ENCODE results near the gene LRRC1.

The LRRC1 gene

DNA sequence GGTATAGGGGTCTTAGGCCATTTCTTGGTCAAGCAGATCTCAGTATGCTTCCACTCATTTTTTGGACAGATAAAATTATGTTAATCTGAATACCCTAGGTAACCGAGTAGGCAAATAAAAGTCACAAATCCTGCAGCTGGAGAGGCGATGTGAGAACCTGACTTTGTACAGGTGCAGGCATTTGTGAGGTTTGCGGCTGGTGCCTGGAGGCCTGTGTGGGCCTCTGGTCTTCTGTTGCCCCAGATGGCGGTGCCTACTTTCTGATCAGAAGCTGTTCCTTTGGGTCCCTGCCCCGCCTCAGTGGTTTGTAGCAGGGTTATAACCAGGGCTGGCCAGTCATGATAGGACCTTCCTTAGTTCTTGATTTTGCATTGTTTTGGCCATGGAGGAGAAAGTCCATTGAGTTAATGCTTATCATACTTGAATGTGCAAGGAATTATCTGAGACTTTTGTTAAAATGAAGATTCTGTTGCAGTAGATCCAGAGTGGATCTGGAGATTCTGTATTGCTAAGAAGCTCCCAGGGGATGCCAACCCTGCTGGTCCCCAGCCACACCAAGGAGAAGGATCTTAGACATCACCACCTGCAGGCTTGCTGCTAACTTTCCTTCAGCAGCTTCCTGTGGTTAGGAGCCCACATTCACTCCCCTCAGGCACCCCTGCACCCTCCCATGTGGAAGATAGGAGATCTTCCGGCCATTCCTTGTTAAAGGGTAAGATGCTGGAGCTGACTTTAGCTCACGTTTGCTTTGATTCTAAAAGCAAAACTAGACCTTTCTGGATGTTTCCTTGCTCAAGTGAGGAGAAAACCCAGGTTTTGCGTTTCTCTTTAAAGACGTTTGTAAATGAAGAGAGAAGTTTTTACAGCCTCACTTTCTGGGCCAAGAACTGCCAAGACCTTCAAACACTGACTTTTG, 50.7 kb downstream of the LRRC1 start:
- Mint-ChIP-seq H3K4me1 (no peaks in the 10 kb centered on the region), H3K4me3 (no peak overlapping the region), H3K27ac (no peak overlapping the region), H3K9me3 (no peaks in the 10 kb centered on the region), H3K27me3 (no peaks in the 10 kb centered on the region)
- DNase-seq (no peak), ATAC-seq (no peak)

- no peaks in the 10 kb centered on the region for H3K27me3 Mint-ChIP-seq
- ATAC-seq (no peak), DNase-seq (no peak)
- H3K27ac Mint-ChIP-seq: no peak overlapping the region
- H3K4me3 Mint-ChIP-seq: no peak overlapping the region
- H3K4me1 Mint-ChIP-seq: no peaks in the 10 kb centered on the region
- H3K9me3 Mint-ChIP-seq: no peaks in the 10 kb centered on the region
These were observed 51.4 kb downstream of the LRRC1 start for GRCh38 chr6:53846250-53846649.

DNA sequence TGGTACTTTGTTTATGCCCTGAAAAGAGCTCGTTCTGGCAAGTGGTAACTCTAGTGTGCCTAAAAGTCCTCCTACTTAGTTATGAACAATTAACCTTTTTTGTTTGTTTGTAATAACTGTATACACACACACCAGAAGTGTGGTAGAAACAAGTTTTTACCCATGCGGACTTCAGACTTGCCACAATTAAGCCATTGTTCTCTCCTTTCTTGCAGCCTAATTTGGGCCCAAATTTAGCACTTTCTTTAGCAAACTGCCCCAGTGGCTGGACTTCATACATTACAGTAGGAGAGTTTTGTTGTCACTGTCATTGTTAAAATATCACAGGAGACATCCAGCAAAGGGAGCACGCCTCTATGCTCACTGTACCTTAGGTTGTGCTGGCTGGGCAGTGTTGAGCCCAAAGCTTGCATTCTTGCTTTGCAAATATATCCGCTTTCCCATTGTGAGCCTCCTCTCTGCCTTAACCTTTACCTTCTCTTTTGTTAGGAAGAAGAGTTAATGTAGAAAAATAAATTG, 53.0 kb downstream of the LRRC1 start:
- ATAC-seq: no peak
- Mint-ChIP-seq H3K4me1 (no peaks in the 10 kb centered on the region), H3K9me3 (peaks cover 0 to 4% of the 10 kb centered on the region in 2 donors), H3K27ac (no peak overlapping the region), H3K27me3 (no peaks in the 10 kb centered on the region), H3K4me3 (no peak overlapping the region)
- no peak for DNase-seq

DNA sequence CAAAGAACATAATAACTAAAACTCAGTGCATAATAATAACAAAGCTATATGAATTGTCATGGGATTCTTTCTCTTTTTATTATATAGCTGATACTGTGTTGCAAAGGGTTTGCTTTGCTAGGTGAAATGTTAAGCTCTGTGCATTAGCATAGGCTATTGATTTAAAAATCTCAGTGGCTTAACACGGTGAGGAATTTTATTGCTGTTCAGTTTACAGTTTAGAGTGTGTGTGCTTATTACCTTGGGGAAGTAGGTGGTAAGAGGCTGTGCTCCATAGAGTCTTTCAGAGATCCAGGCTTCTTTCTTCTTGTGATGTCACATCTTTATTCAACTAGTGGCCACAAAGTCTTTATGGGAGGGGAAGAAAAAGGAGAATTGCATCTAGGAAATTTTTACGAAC, 55.7 kb downstream of the LRRC1 start:
- Mint-ChIP-seq H3K4me1 (peaks cover 9% of the 10 kb centered on the region), H3K9me3 (peaks cover 0 to 4% of the 10 kb centered on the region in 2 donors), H3K4me3 (no peak overlapping the region), H3K27ac (peak overlapping the region in 1 of 2 donors; percentile 50), H3K27me3 (no peaks in the 10 kb centered on the region)
- DNase-seq (no peak), ATAC-seq (no peak)

DNA sequence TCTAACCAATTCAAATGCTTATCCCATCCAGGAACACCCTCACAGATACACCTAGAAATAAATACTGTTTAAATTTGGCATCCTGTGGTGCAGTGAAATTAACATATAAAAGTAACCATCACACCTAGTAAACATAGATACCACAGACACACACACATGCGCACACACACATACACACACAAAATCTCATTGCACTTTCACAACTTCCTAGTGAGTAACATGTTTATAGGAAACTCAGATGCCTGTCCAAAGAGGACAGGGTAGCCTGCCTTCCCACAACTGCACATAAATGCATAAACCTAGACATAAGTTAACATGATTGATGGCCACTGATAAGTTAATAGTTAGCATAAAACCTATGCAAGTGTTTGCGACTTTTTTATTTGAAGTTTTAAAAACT, 56.8 kb downstream of the LRRC1 start:
- Mint-ChIP-seq H3K27ac (no peak overlapping the region), H3K4me1 (peaks cover 9% of the 10 kb centered on the region), H3K4me3 (no peak overlapping the region), H3K27me3 (no peaks in the 10 kb centered on the region), H3K9me3 (peaks cover 0 to 4% of the 10 kb centered on the region in 2 donors)
- no peak for DNase-seq
- ATAC-seq: no peak

- peaks cover 0 to 4% of the 10 kb centered on the region in 2 donors for H3K9me3 Mint-ChIP-seq
These were observed 58.0 kb downstream of the LRRC1 start for GRCh38 chr6:53852805-53853204.

DNA sequence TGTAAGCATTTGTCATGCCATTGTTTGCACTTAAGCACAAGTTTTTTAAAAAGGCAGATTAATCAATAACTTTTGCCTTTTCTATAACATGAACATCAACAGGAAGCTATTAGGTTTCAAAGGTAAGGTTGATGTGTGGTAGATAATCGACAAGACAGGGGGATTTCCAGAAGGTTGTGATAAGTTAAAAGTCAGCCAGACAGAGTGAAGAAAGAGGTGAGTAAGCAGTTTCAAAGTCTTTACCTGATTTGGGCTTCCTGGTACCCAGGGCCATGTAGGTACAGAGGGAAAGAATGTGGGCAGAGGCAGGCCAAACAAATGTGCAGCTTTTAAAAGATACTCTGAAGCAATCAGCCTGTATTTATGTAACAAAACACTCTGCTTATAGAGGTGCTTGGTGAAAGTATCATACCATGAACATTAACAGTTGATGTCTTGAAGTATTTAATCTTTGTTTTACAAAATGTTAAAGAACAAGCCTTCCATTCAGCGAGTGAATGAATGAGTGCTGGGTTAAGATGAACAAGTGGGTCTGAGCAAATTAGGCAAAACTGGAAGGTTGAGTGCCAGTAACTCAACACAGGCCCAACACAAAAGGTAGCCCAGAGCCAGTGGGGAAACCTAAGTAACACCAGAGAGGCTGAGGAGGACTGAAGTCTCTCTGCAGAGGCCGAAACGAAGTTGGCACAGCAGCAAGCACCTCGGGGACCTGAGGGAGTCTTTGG, 60.2 kb downstream of the LRRC1 start:
- Mint-ChIP-seq H3K4me1 (peaks cover 9% of the 10 kb centered on the region), H3K27ac (peak overlapping the region in 1 of 2 donors; percentile 5), H3K4me3 (no peak overlapping the region), H3K27me3 (no peaks in the 10 kb centered on the region), H3K9me3 (peaks cover 0 to 4% of the 10 kb centered on the region in 2 donors)
- peak; percentile 70 for ATAC-seq
- DNase-seq: no peak

More at GRCh38 chr6:53852805-53853204, 58.0 kb downstream of the LRRC1 start:
- H3K27ac Mint-ChIP-seq: no peak overlapping the region
- ATAC-seq: no peak
- no peak overlapping the region for H3K4me3 Mint-ChIP-seq
- DNase-seq: no peak
- peaks cover 9% of the 10 kb centered on the region for H3K4me1 Mint-ChIP-seq
- H3K27me3 Mint-ChIP-seq: no peaks in the 10 kb centered on the region

- Mint-ChIP-seq H3K4me1 (peaks cover 9% of the 10 kb centered on the region), H3K4me3 (no peak overlapping the region), H3K9me3 (peaks cover 0 to 4% of the 10 kb centered on the region in 2 donors), H3K27me3 (no peaks in the 10 kb centered on the region), H3K27ac (no peak overlapping the region)
- DNase-seq (no peak), ATAC-seq (no peak)
These were observed 61.1 kb downstream of the LRRC1 start for GRCh38 chr6:53855940-53856339.

DNA sequence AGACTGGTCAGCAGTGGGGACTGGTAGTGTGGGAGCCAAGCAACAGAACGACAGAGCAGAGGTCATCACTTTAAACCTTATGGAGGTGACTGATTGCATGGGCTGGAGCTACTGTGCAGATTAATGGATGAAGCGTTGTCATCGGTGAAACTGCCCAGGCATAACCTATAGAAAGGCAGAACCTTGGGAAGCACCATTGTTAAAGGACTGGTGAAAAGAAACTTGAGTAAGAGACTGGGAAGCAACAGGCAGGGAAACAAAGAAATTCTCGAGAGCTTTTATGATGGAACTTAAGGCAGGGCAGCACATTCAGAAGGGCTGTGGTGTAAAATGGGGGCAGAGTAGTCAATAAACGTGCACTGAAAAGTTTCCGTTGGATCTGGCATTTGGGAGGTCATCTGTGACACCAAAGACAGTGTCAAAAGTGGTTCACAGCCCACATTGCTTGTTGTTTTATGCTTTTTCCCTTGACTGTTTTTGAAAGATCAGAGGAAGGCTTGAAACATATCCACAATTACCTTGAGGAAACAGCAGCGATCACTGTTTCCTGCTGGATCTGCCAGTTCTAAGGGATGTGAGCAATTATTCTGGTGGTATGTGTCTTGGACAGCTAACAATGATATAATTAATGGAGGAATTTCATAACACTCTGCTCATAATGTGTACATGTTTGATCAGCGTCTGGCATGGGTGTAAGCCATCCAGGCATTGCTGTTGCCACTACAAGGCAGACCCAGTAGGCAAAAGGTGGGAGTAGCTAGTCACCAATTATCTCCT, 62.7 kb downstream of the LRRC1 start:
- ATAC-seq (no peak), DNase-seq (no peak)
- Mint-ChIP-seq H3K27me3 (no peaks in the 10 kb centered on the region), H3K9me3 (peaks cover 0 to under 1% of the 10 kb centered on the region in 2 donors), H3K27ac (peak overlapping the region in 1 of 2 donors; percentile 0), H3K4me1 (peaks cover 9% of the 10 kb centered on the region), H3K4me3 (no peak overlapping the region)

- Mint-ChIP-seq H3K9me3 (no peaks in the 10 kb centered on the region), H3K4me3 (no peak overlapping the region), H3K27me3 (no peaks in the 10 kb centered on the region), H3K4me1 (peaks cover 9% of the 10 kb centered on the region), H3K27ac (no peak overlapping the region)
- DNase-seq (no peak), ATAC-seq (no peak)
These were observed 63.4 kb downstream of the LRRC1 start for GRCh38 chr6:53858196-53858595.

- Mint-ChIP-seq H3K4me3 (no peak overlapping the region), H3K4me1 (peaks cover 9% of the 10 kb centered on the region), H3K27me3 (no peaks in the 10 kb centered on the region), H3K9me3 (no peaks in the 10 kb centered on the region), H3K27ac (peak overlapping the region in 1 of 2 donors; percentile 19)
- no peak for ATAC-seq
- DNase-seq: no peak
These were observed 64.1 kb downstream of the LRRC1 start for GRCh38 chr6:53858913-53859312.

GRCh38 chr6:53860511-53860910, 65.7 kb downstream of the LRRC1 start:
- Mint-ChIP-seq H3K4me1 (no peaks in the 10 kb centered on the region), H3K27ac (no peak overlapping the region), H3K27me3 (no peaks in the 10 kb centered on the region), H3K4me3 (no peak overlapping the region), H3K9me3 (no peaks in the 10 kb centered on the region)
- ATAC-seq: no peak
- no peak for DNase-seq

- no peaks in the 10 kb centered on the region for H3K4me1 Mint-ChIP-seq
- ATAC-seq (peak; percentile 48), DNase-seq (no peak)
- no peak overlapping the region for H3K27ac Mint-ChIP-seq
- no peak overlapping the region for H3K4me3 Mint-ChIP-seq
- no peaks in the 10 kb centered on the region for H3K9me3 Mint-ChIP-seq
- no peaks in the 10 kb centered on the region for H3K27me3 Mint-ChIP-seq
These were observed 66.7 kb downstream of the LRRC1 start for GRCh38 chr6:53861518-53861917.

GRCh38 chr6:53862662-53863462, 68.1 kb downstream of the LRRC1 start:
- no peak overlapping the region for H3K27ac Mint-ChIP-seq
- no peaks in the 10 kb centered on the region for H3K9me3 Mint-ChIP-seq
- no peak for DNase-seq
- no peaks in the 10 kb centered on the region for H3K27me3 Mint-ChIP-seq
- H3K4me1 Mint-ChIP-seq: no peaks in the 10 kb centered on the region
- no peak for ATAC-seq
- no peak overlapping the region for H3K4me3 Mint-ChIP-seq

GRCh38 chr6:53864781-53865180, 70.0 kb downstream of the LRRC1 start:
- H3K4me3 Mint-ChIP-seq: no peak overlapping the region
- ATAC-seq: no peak
- no peaks in the 10 kb centered on the region for H3K4me1 Mint-ChIP-seq

More at GRCh38 chr6:53864781-53865180, 70.0 kb downstream of the LRRC1 start:
- Mint-ChIP-seq H3K27ac (no peak overlapping the region), H3K27me3 (no peaks in the 10 kb centered on the region), H3K9me3 (no peaks in the 10 kb centered on the region)
- no peak for DNase-seq

Data from stimulated activated naive CD8-positive, alpha-beta T cell treated with anti-CD3 and anti-CD28 coated beads, Interleukin-15, amount 100 ng/mL, for 72 hours (primary cell).